Lower leg skin (tissue), 4 donors: Measurements from ENCODE around the gene BMX. TPM values are rescaled to one million over a fixed set of nuclear protein-coding genes. Genes with fewer than 3 reads are reported as not detected.

Experiments used
- DNase-seq, 2 donors: peaks; one replicate each; pipeline ENCODE4 v3.0.0-alpha.2; 2019; ENCODE audit warnings: low spot score in 2 of 2
- H3K4me3 ChIP-seq: fragments of 200-600 bp; sonication (generic); 2 replicates; pipeline ENCODE4 v1.5.1; 2017; ENCODE audit warnings: mild to moderate bottlenecking, low read depth; ENCODE audit not compliant: poor library complexity, severe bottlenecking
- CTCF ChIP-seq, 3 donors: fragments of 450-650 bp; IDR thresholded peaks; one replicate each; pipeline ENCODE4 v1.5.1; 2016; ENCODE audit warnings: antibody characterized with exemption in 3 of 3, mild to moderate bottlenecking in 3 of 3, moderate library complexity in 2 of 3
- POLR2A ChIP-seq, 2 donors: fragments of 450-650 bp; IDR thresholded peaks; one replicate each; pipeline ENCODE4 v1.6.1; 2016 to 2017; ENCODE audit warnings: antibody characterized with exemption in 2 of 2, mild to moderate bottlenecking in 1 of 2, moderate library complexity in 1 of 2
- WGBS, 2 donors: methylation state at CpG; one replicate each; pipeline ENCODE4 v1.1.5; 2018; 5-methylcytosine and 5-hydroxymethylcytosine counted together
- intact Hi-C: fragments of 100-400 bp; cut with DNase I; formaldehyde crosslinking; loops from one replicate; pipeline ENCODE4 v1.15.0; 2023; ENCODE audit warnings: low total_unique reads
- total RNA-seq, 4 donors: library from RNA; depleted of rRNA; stranded (reverse); fragments of >200 nt; gene quantifications; one replicate each; pipeline ENCODE4 v1.1.0, GENCODE V29; 2016

Gene BMX
- total RNA-seq, 4 donors from 2014 or later = 0.38 to 2.8 (median 1.9) TPM

DNA sequence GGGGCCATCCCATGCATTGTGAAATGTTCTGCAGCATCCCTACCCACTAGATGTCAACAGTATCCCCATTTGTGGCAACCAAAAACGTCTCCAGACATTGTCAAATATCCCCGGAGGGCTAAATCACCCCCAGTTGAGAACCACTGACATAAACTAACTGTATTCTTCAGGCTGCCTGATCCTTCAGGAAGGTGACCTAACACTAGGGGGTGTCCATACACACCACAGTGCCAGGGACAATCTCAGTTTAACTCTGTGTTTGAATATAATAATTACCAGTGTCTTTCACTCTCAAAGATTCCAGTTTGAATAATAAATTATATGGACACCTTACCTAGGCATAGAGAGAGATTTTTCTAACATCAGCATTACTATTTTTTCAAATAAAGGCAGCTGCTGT lies 93.8 kb downstream of the BMX start:
- intact Hi-C loops = no loop called here
- no peak for TF ChIP-seq POLR2A (IDR thresholded peaks at IDR 0.05)
- no peak for TF ChIP-seq CTCF (IDR thresholded peaks at IDR 0.05)
- WGBS, 2 donors = 62 to 63% methylated on average over 2 of the region's 2 CpGs
- no peak overlapping the region for H3K4me3 ChIP-seq
- no peak for DNase-seq

DNA sequence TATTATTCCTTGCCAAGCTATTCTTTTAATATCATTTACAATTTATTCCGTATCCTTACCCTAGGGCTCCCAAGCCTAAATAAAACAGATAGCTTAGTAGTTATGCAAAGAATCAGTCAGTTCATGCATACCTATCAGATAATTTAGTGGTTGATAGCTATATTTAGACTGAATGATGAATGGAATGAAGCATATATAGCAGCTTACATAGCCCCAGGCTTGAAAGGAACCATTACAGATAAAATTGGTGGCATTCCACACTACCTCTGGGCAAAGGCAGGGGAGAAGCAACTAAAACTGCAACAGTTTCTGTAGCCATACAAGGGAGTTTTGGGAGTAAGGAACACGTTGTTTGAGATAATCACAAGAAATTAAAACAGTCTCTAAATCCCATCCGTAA lies 97.4 kb downstream of the BMX start:
- TF ChIP-seq CTCF (IDR thresholded peaks at IDR 0.05) = no peak
- TF ChIP-seq POLR2A (IDR thresholded peaks at IDR 0.05) = no peak
- no peak for DNase-seq
- intact Hi-C loops = no loop called here
- H3K4me3 ChIP-seq = no peak overlapping the region
- 51 to 56% methylated on average over 3 of the region's 3 CpGs for WGBS, 2 donors

DNA sequence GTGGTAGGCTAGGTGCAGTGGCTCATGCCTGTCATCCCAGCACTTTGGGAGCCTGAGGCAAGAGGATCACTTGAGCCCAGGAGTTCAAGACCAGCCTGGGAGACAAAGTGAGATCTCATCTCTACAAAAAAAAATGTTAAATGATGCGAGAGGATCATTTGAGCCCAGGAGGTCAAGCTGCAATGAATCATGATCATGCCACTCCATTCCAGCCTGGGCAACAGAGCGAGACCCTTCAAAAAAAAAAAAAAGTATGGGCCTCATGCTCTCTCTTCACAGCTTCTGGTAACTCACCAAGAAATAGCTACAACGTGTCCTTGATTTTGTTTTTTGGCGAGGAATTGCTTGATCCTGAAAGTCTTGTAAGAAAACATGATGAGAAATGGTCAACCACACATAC lies 98.9 kb downstream of the BMX start:
- no peak for DNase-seq
- intact Hi-C loops = no loop called here
- 54 to 89% methylated on average over 4 of the region's 4 CpGs for WGBS, 2 donors
- no peak for TF ChIP-seq POLR2A (IDR thresholded peaks at IDR 0.05)
- no peak for TF ChIP-seq CTCF (IDR thresholded peaks at IDR 0.05)
- no peak overlapping the region for H3K4me3 ChIP-seq

DNA sequence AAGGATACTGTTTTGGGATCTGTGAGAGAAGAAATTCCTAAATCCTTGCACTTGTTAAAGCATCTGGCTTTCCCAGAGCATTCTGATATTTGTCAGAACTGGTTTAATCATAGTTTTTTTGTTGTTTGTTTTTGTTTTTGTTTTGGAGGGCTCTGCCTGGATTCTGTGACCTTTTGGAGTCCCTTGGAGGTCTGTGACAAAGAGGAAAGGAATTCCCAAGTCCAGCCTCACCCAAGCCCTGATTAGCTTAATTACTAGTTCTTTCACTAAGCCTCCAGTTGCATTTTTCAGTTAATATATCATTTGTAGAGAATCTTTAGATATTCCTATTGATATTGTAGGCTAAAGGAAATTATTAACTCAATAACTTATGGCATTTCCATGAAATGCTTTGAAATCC lies 99.4 kb downstream of the BMX start:
- no peak overlapping the region for H3K4me3 ChIP-seq
- TF ChIP-seq CTCF (IDR thresholded peaks at IDR 0.05) = no peak
- no peak for TF ChIP-seq POLR2A (IDR thresholded peaks at IDR 0.05)
- intact Hi-C loops = no loop called here
- DNase-seq = no peak

- 65 to 71% methylated on average over 4 of the region's 4 CpGs for WGBS, 2 donors
- intact Hi-C loops = no loop called here
- TF ChIP-seq CTCF (IDR thresholded peaks at IDR 0.05) (no peak), POLR2A (IDR thresholded peaks at IDR 0.05) (no peak)
- H3K4me3 ChIP-seq = no peak within 1 kb of the TSS
- DNase-seq = no peak
Measured at GRCh38 chrX:15600745-15601144, 100.1 kb downstream of the BMX start, which contains the start of gene ACE2. Gene ACE2, minus strand, starts transcription at chrX:15600960. Its CDS starts 49 bp downstream, at chrX:15600911.

DNA sequence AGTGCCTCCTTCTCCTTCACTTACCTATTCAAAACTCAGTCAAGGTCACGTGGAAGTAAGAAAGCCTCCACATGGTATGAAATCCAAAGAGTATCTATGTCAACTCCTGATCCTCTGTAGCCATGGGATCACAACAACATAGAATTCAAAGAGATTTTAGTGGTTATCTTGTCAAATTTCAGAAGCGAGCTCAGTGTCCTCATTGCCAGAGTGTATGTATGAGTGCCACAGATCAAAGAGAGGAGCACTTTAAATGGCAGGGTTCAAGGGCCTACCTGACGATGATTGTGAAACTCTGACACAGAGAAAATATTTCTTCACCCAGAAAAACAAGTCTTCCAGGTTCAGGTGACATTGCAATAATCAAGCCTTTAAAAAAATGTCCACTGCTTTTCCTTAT lies 101.3 kb downstream of the BMX start:
- no peak for DNase-seq
- intact Hi-C loops = no loop called here
- H3K4me3 ChIP-seq = no peak overlapping the region
- 64 to 75% methylated on average over 3 of the region's 3 CpGs for WGBS, 2 donors
- TF ChIP-seq POLR2A (IDR thresholded peaks at IDR 0.05) = no peak
- no peak for TF ChIP-seq CTCF (IDR thresholded peaks at IDR 0.05)
